Stimulated activated CD4-positive, alpha-beta T cell treated with anti-CD3 and anti-CD28 coated beads, TNF-alpha, amount 100 ng/mL, for 4 hours (primary cell): Measurements from ENCODE around the gene MAPKAPK2.

Experiments
- DNase-seq, 3 experiments: peaks; one replicate each; pipeline ENCODE4 v3.0.0-alpha.2; 2020; ENCODE audit warnings: low read depth in 3 of 3

MAPKAPK2 gene

GRCh38 chr1:206660136-206660535 is 24.6 kb upstream of the MAPKAPK2 start:
- no peak for DNase-seq

DNA sequence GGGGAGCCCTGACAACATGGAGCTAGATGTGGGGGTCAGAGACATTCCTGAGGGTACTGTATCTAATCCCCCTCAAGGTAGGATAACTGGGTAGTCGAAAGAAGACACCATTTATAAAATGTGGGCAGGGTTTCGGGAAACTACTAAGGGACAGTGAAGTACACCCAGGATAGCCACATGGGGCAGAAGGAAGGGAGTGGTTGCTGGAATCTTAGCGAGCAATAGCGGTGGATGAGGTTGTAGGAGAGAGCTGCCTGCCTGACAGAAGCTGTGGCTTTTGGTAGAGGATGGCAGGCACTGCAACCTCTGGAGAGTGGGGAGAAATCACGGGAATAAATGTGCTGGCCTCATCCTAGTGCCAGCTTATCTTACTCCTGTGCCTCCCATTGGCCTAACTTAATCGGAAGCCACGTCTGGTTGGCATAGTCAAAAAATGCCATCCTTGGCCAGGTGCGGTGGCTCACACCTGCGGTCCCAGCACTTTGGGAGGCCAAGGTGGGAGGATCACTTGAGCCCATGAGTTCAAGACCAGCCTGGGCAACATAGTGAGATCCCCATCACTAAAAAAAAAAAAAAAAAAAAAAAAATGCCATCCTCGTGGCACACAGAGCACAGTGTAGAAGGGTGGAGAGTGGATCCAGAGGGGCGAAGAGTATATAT is 23.4 kb upstream of the MAPKAPK2 start:
- DNase-seq, result no peak

DNA sequence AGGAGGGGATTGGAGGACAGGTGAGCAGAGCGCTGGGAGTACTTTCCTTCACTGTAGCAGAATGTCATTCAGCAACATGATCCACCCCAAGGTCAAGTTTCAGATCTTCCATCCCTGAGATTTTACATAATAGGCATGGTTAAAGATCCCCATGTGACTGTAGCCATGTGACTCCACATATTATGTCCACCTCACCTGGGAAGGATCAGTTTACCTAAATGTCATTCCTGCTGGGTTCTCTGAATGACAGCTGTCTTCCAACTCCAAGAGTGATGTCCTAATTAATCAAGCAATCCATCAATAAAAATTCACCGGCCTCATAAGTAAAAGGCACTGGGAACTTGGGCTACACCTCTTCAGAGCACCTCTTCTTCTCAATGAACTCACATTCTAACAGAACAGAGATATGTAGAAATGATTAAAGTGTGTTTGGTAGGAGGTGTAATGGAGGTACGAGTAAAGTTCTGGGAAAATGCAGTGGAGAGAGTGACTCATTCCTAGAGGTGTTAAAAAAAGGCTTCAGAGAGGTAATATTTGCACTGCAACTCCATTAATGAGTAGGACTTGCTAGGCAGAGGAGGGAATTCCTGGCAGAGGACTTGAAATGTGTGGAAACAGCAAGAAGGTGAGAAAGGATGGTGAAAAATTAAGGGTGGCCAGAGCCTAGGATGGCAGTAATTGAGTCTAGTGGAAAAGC is 22.2 kb upstream of the MAPKAPK2 start:
- no peak for DNase-seq

DNA sequence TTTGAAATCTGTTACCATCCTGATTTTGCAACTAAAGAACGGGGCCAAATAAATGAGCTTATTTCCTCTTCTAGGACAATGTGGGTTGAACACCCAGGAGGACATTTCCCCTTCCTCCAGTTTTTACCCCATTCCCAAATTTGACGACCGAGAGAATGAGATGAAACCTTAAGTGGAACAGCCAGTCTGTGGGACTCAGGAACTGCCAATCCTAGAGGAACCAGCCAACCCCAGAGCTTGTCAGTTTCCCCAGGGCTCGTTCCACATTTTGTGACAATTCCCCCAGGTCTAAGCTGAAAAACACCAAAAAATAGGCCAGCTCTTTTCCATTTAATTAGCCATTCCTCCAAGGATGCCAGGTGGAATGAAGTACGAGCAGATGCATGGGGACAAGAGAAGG is 21.3 kb upstream of the MAPKAPK2 start:
- DNase-seq, result no peak

- peak; percentile 41 to 62 (median 45) for DNase-seq
Measured at GRCh38 chr1:206663832-206664652, 20.7 kb upstream of the MAPKAPK2 start.

GRCh38 chr1:206664740-206665139 is 20.0 kb upstream of the MAPKAPK2 start:
- no peak for DNase-seq

GRCh38 chr1:206666031-206666561 is 18.6 kb upstream of the MAPKAPK2 start:
- no peak for DNase-seq

DNA sequence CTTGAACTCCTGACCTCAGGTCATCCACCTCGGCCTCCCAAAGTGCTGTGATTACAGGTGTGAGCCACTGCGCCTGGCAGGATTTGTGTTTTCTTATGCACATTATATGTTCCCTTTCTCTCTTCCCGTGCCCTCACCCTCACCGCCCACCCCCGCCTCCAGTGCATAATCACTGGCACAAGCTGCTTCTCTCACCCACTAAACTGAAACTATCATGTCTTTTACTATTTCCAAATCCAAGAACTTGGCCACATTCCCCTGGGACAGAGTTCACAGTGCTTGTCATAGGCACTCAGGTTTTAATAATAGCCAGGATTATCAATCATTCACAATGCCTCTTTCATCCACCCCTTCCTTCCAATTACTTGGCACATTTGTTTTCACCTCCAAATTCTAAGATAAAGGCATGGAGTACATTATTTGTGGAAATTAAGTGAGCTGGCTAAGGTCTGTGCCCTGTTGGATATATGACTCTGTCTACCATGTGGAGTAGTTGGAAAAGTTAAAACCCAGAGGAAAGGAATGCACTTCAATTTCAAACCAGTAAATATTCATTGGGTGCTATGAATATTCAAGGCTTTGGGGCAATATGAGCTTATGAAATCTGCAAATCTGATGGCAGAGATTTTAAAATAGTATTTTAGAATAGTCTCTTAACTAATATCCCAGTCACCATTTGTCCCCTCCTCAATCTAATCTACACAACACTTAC is 17.6 kb upstream of the MAPKAPK2 start:
- no peak for DNase-seq

GRCh38 chr1:206668351-206668750 is 16.4 kb upstream of the MAPKAPK2 start:
- no peak for DNase-seq

GRCh38 chr1:206668874-206669410 is 15.8 kb upstream of the MAPKAPK2 start:
- DNase-seq, result no peak

DNA sequence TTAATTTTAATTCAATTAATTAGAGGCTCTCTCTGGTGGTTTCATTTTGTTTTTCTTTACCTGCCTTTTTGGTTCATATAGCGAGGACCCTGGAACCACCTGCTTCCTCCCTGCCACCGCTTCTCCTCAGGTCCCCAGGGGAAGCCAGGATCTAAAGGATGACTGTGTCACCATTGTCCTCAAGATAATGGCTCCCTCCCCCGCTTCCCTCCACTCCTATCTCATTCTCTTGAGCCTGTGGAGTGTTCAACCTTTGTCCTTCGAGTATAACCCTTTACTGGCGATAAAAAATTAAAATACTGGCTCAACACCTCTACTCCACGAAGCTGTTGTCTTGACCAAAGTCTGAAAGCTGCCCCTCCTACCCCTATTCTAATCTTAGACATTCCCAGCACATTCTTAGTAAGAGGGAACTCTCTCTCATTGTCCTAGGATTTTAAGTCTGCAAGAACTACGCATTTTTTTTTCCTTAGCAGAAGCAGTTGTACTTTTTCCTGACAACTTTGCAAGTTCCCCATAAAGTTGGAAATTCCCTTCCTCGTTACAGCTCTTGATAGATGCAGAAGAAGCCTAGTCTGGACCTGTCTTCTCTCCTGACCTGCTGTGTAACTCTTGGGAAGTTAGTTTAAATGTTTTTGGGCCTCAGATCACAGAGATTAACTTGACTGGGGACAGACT is 12.6 kb upstream of the MAPKAPK2 start:
- DNase-seq, result no peak

DNA sequence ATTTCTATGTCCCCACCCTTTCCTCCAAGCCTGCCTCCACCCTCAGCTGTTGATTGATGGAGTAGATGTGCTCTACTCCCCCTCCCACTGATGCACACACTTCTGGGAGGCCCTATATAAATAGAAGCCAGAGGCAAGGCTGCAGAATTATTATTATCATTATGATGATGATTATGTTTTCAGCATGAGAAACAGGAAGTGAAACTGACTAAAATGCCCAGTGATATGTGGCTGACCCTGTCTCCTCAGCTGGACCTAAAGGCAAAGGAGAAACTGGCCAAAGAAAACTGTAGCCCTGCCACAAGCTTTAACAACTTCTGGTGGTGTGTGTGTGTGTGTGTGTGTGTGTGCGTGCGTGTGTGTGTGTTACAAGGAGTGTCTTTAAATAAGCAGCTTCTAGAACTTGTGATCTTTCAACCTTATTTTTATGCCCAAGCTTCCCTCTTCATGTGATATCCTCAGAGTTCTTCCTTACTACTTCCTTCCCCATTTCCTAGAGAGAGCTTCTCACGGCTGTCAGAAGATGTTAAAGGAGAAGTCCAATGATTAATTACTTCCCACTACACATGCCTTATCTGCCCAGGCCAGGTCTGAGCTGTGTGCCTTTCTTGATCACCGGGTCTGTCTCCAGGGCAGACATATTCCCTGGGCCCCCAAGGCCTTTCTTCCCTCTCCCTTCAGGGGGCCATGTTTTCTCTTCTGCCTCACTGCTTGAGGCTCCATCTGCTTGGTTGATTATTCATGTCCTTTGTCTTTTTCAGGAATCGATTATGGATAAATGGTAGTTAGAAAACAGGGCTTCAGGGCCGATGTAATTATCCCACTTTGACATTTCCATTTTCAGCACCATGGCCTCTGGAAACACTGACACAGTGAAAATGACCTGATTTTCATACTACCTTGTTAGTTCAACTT is 11.6 kb upstream of the MAPKAPK2 start:
- no peak for DNase-seq

GRCh38 chr1:206674236-206674635 is 10.5 kb upstream of the MAPKAPK2 start:
- DNase-seq, result no peak

GRCh38 chr1:206674745-206675175 is 9.9 kb upstream of the MAPKAPK2 start:
- DNase-seq, result no peak

- DNase-seq, result no peak
Measured at GRCh38 chr1:206676499-206676898, 8.2 kb upstream of the MAPKAPK2 start.

- no peak for DNase-seq
Measured at GRCh38 chr1:206678490-206678889, 6.2 kb upstream of the MAPKAPK2 start.

- no peak for DNase-seq
Measured at GRCh38 chr1:206679738-206680211, 4.9 kb upstream of the MAPKAPK2 start.

DNA sequence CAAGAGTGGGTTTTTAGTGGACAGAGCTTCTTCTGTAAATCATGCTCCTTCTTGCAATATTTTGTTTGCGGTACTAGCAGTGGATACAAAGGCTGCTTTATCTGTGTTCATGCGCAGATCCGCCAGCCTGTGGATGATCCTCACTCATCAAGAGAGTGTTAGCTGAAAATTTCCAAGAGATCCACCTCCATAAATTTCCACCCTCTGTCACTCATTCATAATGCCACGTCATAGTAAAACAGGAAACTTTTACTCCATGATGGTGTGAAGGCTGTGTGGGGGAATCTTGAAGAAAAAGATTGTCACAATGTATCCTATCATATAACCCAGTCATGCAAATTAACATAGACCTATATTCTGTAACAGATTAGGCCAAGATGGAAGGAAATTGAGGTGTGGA is 4.4 kb upstream of the MAPKAPK2 start:
- DNase-seq, result no peak

- no peak for DNase-seq
Measured at GRCh38 chr1:206681359-206681758, 3.3 kb upstream of the MAPKAPK2 start.

- DNase-seq, result no peak
Measured at GRCh38 chr1:206682111-206682510, 2.6 kb upstream of the MAPKAPK2 start.
